GM18858 (cell line): Measurements from ENCODE around the gene ASB16.
"Not testable (repeated sequence)": the region's sequence is repeated elsewhere in the genome, so short reads cannot be mapped to it uniquely, and the experiment has no call there.

Source experiments
- ATAC-seq: cut with Tn5 transposase; IDR thresholded peaks from one replicate; pipeline ENCODE4 v1.9.1; 2021; ENCODE audit not compliant: unreplicated experiment

Gene ASB16, protein sequence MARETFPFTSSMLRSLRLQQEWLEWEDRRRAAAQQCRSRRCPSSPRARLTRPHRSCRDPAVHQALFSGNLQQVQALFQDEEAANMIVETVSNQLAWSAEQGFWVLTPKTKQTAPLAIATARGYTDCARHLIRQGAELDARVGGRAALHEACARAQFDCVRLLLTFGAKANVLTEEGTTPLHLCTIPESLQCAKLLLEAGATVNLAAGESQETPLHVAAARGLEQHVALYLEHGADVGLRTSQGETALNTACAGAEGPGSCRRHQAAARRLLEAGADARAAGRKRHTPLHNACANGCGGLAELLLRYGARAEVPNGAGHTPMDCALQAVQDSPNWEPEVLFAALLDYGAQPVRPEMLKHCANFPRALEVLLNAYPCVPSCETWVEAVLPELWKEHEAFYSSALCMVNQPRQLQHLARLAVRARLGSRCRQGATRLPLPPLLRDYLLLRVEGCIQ

DNA sequence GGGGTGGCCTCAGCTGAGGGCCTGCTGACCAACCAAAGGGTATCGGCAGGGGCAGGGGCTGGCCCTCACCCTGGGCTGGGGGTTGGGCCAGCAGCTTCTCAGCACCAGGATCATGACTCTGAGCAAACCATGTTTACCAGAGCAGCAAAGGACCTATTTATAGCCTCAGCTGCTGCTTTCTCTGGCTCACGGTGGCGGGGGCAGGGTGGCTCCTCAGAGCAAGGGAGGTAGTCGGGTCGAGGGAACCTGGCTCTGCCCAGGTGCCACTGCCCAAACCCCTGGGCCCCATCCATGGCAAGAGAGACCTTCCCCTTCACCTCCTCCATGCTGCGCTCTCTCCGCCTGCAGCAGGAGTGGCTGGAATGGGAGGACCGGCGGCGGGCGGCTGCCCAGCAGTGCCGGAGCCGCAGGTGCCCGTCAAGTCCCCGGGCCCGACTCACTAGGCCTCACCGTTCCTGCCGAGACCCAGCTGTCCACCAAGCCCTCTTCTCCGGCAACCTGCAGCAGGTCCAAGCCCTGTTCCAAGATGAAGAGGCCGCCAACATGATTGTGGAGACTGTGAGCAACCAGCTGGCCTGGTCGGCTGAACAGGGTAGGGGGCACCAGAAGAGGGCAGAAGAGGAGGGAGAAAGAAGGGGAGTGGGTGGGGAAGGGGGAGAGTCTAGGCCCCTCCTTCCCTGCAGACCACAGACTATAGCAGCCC lies at the start of gene ASB16:
Gene ASB16, plus strand, starts transcription at position 206 of the 703 bp plus-strand sequence. Its CDS starts 86 bp downstream, at position 292.
- ATAC-seq = no peak

DNA sequence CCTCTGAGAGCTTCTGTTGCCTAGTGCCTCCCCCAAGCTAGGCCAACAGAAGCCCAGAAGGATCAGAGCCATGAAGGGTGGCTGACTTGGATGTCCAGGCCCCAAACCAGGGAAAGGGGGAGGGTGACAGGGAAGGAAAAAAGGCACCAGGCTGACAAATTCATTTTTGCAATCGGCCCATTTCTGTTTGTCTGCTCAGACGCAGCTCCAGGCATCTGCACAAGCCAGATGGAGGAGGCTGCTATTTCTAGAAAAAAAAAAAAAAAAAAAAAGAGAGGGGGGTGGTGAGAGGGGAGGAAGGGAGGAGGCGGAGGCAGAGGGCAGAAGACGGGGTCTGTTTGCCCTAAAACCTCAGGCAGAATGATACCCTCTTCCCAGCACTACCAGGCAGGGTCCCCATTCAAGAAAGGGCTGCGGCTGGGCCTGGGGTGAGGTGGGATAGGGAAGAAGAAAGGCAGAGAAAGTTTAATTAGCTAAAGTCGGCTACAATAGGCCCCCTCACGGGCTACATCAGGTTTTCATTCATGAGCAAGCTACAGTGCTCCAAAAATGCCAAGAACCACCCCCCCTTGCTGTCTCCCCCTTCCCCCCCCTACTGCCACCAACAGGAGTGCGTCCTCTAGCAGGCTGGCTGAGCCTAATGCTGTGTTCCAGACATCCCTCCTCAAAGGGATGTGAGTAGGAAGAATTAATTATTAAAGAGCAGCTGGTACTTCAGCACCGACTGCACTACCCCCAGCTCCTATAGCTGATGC lies 49.5 kb upstream of the ASB16 start:
- no peak for ATAC-seq

DNA sequence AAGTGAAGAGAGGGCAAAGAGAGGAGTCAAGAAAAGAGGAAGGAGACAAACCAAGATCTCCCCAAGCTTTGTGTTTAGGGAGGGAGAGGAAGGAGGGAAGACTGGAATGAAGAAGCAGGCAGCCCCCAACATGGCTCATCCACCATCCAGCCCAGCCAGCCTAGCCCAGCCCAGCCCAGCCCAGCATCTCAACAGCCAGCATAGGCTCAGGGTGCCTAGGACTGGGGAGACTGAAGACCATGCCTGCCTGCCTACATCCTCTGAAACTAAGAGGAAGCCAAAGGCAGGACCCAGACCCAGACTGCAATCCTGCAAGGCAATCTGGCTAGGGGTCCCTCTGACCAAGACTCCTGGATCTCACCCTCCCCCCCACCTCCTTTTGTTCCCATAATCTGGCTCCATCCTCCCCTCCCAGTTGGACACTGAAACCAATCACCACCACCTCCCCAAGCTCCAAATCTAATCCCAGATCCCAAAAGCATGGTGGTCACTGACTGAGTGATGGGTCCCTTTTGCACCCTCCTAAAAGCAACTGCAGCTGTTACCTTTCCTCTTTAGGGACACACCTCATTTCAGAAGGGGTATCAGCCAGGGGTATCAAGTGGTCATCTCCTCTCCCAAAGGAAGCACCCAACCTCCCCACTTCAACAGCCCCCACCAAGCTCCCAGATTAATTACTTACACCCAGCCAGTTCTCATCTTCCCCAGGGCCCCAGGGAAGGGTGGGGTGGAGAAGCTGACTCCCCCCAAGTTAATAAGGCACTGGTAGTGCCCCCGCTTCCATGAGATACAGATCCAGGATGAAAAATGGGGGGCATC lies 48.3 kb upstream of the ASB16 start:
- no peak for ATAC-seq

DNA sequence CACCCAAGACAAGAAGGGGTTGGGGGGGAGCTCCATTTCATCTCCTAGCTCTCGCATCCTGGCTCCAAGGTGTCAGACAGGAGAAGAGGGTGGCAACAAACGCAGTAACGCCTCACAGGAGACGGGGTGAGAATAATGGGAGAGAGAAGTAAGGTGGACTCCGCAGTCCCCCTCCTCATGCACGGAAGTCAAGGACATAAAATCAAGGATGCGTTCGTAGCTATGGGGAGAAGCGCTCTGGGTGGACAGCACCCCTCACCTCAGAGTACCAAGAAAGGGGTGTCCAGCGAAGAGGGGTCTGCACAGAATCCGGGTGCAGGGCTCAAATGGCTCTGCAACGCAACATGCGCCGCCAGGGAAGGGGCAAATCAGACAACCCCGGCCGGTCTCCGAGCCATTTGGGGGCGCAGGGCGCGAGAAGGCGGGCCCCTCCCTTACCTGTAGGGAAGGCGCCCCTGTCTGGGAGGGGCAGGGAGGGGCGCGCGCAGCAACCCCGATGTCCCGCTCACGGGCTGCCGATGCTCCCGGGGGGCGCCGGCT lies 47.6 kb upstream of the ASB16 start:
- no peak for ATAC-seq

DNA sequence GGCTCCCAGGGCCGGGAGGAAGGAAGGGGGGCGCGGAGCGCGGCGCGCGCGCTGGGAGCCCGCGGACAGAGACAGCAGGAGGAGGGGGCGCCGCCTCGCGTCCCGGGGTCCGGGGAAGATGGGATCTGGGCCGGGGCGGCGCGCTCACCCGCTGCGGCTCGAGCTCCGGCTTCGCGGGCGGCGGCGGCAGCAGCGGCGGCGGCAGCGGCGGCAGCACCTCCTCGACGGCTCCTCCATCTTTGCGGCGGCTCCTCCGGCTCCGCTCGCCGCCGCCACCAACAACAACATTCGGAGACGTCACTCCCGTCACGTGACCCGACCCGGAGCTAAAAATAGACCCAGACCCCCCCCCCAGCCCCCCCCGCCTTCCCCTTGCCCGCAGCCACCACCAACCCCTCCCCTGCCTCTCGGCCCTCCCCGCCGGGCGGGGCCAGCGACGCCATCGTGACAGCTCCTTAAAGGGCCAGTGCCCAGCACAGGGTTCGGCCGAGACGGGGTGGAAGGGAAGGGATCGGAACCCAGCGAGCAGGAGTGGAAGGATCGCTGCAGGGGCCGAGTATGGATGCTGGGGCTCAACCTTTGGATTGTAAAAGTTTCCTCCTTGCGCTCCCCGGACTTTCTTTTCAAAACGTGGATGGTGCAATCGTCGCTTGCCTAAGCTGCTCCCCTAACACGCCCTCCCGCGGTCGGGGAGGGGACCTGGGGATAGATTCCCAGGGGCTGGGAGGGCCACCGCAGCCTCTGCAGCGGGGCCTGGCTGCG lies 47.0 kb upstream of the ASB16 start, which contains the start of gene HDAC5:
Gene HDAC5, minus strand, starts transcription at position 286 of the 762 bp plus-strand sequence. CDS start 6,126 bp downstream, outside the sequence.
- ATAC-seq = peak; percentile 58

DNA sequence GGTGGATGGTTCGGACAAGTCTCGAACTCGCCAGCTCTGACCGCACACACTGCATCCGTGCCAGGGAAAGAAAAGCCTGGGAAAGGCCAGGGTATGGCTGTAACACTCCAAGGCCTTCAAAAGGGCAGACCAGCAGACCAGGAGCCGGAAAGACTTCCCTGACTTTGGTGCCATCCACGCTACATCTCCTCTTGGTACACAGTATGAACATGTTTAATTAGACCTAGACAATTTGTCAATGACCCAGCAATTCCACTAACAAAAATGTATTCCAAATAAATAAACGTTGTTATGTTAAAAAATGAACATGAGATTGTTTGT lies 46.4 kb upstream of the ASB16 start:
- no peak for ATAC-seq

DNA sequence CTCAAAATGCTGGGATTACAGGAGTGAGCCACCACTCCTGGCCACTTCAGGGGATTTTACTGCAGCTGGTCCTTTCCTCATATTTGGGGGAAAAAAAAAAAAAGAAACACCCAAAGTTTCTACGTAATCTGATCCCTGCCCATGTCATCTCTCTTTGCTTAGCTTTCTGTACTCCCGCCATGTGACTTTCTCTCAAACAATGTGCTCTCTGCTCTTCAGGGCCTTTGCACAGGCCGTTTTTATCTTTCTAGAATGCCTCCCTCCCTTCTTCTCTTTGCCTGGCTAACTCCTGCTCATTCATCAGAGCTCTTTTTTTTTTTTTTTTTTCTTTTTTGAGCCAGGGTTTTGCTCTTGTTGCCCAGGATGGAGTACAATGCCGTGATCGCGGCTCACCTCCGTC lies 42.1 kb upstream of the ASB16 start:
- ATAC-seq = no peak

DNA sequence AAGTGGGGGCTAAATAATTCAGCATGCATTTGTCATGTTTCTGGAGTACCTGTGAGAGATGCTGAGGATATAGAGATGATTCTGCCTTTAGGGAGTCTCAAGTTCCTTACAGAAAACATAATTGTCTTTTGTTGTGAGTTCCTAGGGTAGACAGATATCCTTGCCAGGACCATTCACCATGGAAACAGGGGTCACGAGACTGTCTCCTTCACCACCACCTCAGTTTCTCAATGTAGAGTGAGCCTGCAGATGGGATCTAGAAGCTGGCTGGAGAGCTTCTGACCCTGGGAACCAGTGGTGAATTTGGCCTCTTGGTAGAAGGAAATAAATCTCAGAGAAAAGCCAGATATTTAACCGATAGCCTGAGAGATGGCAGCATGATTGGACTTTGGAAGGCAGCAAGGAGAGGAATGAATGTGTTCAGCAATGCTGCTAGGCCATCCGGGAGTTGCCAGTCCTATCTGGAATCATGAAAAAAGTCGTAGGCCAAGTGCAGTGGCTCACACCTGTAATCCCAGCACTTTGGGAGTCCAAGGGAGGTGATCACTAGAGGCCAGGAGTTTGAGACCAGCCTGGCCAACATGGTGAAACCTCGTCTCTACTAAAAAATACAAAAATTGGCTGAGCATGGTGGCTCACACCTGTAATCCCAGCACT lies 39.7 kb upstream of the ASB16 start:
- no peak for ATAC-seq

DNA sequence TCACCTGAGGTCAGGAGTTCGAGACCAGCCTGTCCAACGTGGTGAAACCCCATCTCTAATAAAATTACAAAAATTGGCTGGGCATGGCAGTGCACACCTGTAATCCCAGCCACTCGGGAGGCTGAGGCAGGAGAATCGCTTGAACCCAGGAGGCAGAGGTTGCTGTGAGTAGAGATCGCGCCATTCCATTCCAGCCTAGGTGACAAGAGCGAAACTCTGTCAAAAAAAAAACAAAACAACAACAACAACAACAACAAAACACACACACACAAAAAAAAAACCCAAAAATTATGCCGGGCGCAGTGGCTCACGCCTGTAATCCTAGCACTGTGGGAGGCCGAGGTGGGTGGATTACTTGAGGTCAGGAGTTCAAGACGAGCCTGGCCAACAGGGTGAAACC lies 39.1 kb upstream of the ASB16 start:
- ATAC-seq = not testable (repeated sequence)

DNA sequence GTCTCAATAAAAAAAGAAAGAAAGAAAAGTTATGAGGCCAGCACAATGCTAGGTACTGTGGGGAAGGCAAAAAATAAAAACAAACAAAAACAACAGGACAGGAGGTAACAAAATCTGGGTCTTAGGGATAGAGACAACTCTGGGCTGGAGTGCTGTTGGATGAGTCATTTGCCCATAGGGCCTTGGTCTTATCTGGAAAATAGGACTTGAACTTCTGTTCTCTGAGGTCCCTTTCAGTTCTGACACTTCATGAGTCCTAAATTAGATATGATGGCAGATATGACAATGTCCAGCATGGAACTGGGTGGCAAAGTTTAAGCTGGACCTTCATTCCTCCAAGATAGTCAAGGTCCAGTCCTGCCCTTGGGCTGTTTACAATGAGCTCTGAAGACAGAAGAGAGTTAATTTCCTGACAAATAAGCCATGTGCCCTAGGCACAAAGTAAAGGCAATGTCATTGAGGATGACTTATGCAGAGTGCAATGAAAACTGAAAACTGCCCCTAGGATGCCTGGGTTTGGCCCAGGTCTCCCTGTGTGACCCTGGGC lies 38.2 kb upstream of the ASB16 start:
- ATAC-seq = no peak

DNA sequence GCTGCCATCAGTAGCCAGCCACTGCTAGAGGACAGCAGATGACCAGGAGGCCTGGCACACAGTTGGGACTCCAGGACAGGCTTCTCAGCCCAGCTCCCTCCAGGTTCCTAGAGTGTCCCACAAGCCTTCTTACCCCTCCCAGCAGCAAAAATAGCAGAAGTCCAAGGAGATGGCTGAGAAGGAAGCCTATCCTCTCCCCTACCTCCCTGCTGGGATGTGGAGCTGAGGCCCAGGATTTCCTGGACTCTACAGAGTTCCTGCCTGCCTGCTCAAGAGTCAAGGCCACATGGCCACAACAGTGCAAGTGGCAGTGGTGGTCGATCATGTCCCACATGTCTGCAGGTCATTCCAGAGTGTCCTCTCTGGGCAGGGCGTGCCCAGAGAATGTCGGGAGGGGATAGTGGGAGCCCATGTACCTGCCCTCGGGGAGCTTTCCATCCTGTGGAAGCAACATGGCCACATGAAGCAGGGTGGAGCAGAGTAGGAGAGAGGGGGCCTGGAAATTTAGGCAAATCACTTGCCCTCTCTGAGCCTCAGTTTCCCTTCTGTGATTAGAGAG lies 36.5 kb upstream of the ASB16 start:
- no peak for ATAC-seq

DNA sequence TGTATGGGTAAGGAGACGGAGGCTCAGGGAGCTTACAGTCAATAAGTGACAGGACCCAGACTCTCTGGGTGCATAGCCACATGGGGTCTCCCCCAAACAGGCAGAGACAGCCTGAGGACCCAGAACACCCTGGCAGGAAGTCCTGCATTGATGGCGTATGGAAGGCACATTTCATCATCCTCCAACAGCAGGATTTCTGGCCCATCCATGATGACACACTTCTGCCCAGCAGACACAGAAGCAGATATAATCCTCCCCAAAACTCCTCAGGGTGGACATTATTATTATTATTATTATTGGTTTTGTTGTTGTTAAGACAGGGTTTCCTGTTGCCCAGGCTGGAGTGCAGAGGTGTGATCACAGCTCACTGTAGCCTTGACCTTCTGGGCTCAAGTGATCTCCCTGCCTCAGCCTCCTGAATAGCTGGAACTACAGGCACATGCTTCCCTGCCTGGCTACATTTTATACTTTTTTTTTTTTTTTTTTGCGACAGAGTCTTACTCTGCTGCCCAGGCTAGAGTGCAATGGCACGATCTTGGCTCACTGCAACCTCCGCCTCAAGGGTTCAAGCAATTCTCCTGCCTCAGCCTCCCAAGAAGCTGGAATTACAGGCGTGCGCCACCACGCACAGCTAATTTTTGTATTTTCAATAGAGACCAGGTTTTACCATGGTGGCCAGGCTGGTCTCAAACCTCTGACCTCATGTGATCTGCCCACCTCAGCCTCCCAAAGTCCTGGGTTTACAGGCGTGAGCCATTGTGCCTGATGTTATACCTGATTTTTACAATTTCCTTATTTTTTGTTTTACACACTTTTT lies 35.5 kb upstream of the ASB16 start:
- no peak for ATAC-seq

DNA sequence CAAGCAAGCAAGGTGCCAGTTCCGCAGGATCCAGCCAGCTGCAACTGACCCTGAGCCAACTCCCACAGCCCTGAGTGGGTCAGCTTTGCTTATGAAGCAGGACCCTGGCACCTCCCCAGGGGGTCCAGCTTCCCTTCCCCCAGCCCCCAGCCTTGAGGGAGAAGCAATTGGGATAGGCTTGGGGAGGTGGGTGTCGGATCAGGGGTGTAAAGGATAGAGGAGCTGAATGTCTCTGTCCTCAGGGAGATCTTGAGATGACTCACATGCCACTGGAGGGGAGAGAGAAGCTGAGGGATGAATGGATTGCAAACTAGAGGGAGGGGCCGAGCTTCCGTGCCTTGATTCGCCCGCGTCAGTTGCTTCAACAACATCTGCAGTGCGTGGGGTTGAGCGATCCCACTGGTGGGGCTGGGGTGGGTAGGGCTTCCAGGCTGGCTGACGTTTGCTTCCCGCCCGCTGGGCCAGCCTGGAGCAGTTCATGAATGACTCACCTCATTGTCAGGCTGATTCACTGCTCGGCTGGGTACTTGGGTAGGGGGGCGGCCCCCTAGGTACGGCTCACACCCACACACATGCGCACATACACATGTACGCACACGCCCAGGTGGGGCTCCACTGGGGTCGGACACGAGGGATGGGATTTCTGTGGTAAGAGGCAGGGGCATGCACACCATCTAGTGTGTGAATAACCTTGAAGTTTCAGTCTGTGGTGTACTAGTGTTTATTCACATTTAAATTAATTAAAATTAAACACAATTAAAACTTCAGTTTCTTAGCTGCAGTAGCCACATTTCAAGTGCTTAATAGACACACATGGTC lies 32.4 kb upstream of the ASB16 start:
- no peak for ATAC-seq

DNA sequence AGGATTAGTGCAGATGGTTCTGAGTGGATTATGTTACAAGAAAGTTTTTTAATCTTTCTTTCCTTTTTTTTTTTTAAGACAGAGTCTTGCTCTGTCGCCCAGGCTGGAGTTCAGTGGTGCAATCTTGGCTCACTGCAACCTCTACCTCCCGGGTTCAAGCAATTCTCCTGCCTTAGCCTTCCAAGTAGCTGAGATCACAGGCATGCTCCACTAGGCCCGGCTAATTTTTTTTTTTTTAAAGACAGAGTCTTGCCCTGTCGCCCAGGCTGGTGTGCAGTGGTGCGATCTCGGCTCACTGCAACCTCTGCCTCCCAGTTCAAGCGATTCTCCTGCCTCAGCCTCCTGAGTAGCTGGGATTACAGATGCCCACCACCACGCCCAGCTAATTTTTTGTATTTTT lies 26.6 kb upstream of the ASB16 start:
- not testable (repeated sequence) for ATAC-seq

DNA sequence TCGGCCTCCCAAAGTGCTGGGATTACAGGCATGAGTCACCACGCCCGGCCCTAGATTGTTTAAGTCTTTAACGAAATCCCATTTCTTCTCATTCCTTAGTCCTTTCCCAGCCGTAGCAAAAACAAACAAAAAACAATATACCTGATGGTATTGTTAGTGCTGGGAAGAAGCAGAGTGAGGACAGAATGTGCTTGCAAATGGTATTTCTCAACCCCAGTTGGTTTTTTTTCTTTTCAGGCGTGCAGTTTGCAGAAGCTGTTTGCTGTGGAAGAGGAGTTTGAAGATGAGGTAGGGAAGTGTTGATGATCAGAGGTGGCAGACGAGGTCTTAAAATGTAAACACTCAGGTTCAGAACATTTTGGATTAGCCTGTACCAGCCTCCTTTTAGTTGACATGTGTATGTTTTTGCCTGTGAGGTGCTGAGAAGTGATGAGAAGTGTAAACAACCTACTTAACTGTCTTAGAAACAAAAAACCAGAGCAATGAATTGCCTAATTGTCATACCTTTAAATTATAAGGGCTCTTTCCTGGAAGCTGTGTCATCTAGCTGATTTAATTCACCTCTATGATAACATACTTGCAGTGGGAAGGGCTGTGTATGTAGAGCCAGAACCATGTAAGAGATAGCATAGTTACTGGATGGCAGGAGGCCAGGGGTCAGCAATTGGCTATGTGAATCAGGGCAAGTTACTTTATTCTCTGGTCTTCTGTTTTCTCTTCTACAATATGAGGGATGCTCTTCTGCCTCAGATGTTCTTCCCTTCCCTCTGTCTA lies 25.4 kb upstream of the ASB16 start:
- ATAC-seq = no peak
